Esophagus squamous epithelium (tissue), 5 donors: ENCODE data around the gene FADS3. TPM values are rescaled to one million over a fixed set of nuclear protein-coding genes. Genes with fewer than 3 reads are reported as not detected.
A peak's percentile ranks its signal among the peaks of the same experiment; 100 is the strongest.

Experiments
- DNase-seq: peaks from one replicate; lab custom pipeline; 2025; lab: John Stamatoyannopoulos, UW
- H3K27ac ChIP-seq, 4 donors: fragments of 200-600 bp; sonication (generic); one replicate each; pipeline ENCODE4 v1.5.1; 2016 to 2019; ENCODE audit warnings: mild to moderate bottlenecking in 1 of 4
- H3K27me3 ChIP-seq, 4 donors: fragments of 200-600 bp; sonication (generic); 1 replicate in 3 of 4; 2 replicates in 1 of 4; pipeline versions ENCODE4 v1.5.1 to v1.6.0; 2017 to 2021; ENCODE audit warnings: antibody characterized with exemption in 1 of 4
- H3K36me3 ChIP-seq, 3 donors: fragments of 200-600 bp; sonication (generic); one replicate each; pipeline ENCODE4 v1.5.1; 2016 to 2019
- H3K4me1 ChIP-seq, 3 donors: fragments of 200-600 bp; sonication (generic); one replicate each; pipeline ENCODE4 v1.5.1; 2017 to 2019
- H3K4me3 ChIP-seq, 4 donors: fragments of 200-600 bp; sonication (generic); 1 replicate in 3 of 4; 2 replicates in 1 of 4; pipeline ENCODE4 v1.5.1; 2016 to 2019; ENCODE audit warnings: mild to moderate bottlenecking in 2 of 4, moderate library complexity in 1 of 4
- H3K9me3 ChIP-seq, 3 donors: fragments of 200-600 bp; sonication (generic); one replicate each; pipeline ENCODE4 v1.5.1; 2016 to 2019
- CTCF ChIP-seq, 6 experiments: fragments of 450-650 bp in 4 of 6; fragments of 200-600 bp in 2 of 6; sonication (generic) in 2 of 6; IDR thresholded peaks; one replicate each; pipeline ENCODE4 v1.5.1; 2016 to 2019; ENCODE audit warnings: antibody characterized with exemption in 6 of 6, mild to moderate bottlenecking in 4 of 6, moderate library complexity in 4 of 6
- POLR2A ChIP-seq, 4 donors: fragments of 450-650 bp; IDR thresholded peaks; one replicate each; pipeline ENCODE4 v1.6.1; 2017; ENCODE audit warnings: antibody characterized with exemption in 4 of 4, mild to moderate bottlenecking in 4 of 4, moderate library complexity in 3 of 4
- WGBS, 2 donors: methylation state at CpG; one replicate each; pipeline ENCODE4 v1.1.5; 2018; 5-methylcytosine and 5-hydroxymethylcytosine counted together
- intact Hi-C: fragments of 100-400 bp; cut with DNase I; formaldehyde crosslinking; loops from one replicate; pipeline ENCODE4 v1.15.0; 2022
- total RNA-seq, 4 donors: library from RNA; depleted of rRNA; stranded (reverse); fragments of >200 nt; gene quantifications; one replicate each; pipeline ENCODE4 v1.1.0, GENCODE V29; 2016
- donor health status: DM: yes; HTN: yes; CAD: no.

FADS3 gene
- total RNA-seq, 4 donors from 2014 or later = 6.1 to 16.0 (median 7.1) TPM

- intact Hi-C loops = no loop called here
- no peak overlapping the region for H3K27ac ChIP-seq
- H3K27me3 ChIP-seq = peaks cover 0 to 4% (median 0%) of the 10 kb centered on the region in 4 donors
- peaks cover 4 to 23% (median 6%) of the 10 kb centered on the region in 3 donors for H3K4me1 ChIP-seq
- no peak overlapping the region for H3K4me3 ChIP-seq
- TF ChIP-seq CTCF (IDR thresholded peaks at IDR 0.05) (no peak), POLR2A (IDR thresholded peaks at IDR 0.05) (no peak)
- peaks cover 0 to 24% (median 0%) of the 10 kb centered on the region in 3 donors for H3K36me3 ChIP-seq
- H3K9me3 ChIP-seq = no peaks in the 10 kb centered on the region
- no peak for DNase-seq
- WGBS, 2 donors = 92 to 96% methylated on average over 8 of the region's 8 CpGs
Observed at GRCh38 chr11:61836193-61836592, 55.2 kb downstream of the FADS3 start.

GRCh38 chr11:61834278-61835048, 56.9 kb downstream of the FADS3 start:
- TF ChIP-seq CTCF (IDR thresholded peaks at IDR 0.05) (no peak), POLR2A (IDR thresholded peaks at IDR 0.05) (peak in 1 of 4 donors; percentile 11)
- WGBS, 2 donors = 62 to 63% methylated on average over 3 to 8 of the region's 12 CpGs
- Histone ChIP-seq H3K36me3 (peaks cover 0 to 9% (median 0%) of the 10 kb centered on the region in 3 donors), H3K27ac (peak overlapping the region in 3 of 4 donors; percentile 43 to 78 (median 73)), H3K4me3 (no peak overlapping the region), H3K9me3 (no peaks in the 10 kb centered on the region), H3K4me1 (peaks cover 4 to 40% (median 8%) of the 10 kb centered on the region in 3 donors), H3K27me3 (peaks cover 0 to 9% (median 0%) of the 10 kb centered on the region in 4 donors)
- no peak for DNase-seq
- intact Hi-C loops = no loop called here

GRCh38 chr11:61833926-61834277, 57.4 kb downstream of the FADS3 start:
- 85 to 91% methylated on average over 11 to 12 of the region's 12 CpGs for WGBS, 2 donors
- Histone ChIP-seq H3K9me3 (no peaks in the 10 kb centered on the region), H3K4me3 (no peak overlapping the region), H3K4me1 (peaks cover 7 to 46% (median 10%) of the 10 kb centered on the region in 3 donors), H3K36me3 (peaks cover 0 to 6% (median 0%) of the 10 kb centered on the region in 3 donors), H3K27ac (peak overlapping the region in 3 of 4 donors; percentile 43 to 78 (median 73)), H3K27me3 (peaks cover 0 to 15% (median 1%) of the 10 kb centered on the region in 4 donors)
- no peak for DNase-seq
- intact Hi-C loops = no loop called here
- TF ChIP-seq CTCF (IDR thresholded peaks at IDR 0.05) = no peak
- no peak for TF ChIP-seq POLR2A (IDR thresholded peaks at IDR 0.05)

GRCh38 chr11:61833471-61833870, 57.9 kb downstream of the FADS3 start:
- intact Hi-C loops = no loop called here
- Histone ChIP-seq H3K27ac (no peak overlapping the region), H3K27me3 (peaks cover 0 to 19% (median 3%) of the 10 kb centered on the region in 4 donors), H3K36me3 (peaks cover 0 to 1% (median 0%) of the 10 kb centered on the region in 3 donors), H3K4me1 (peaks cover 11 to 50% (median 14%) of the 10 kb centered on the region in 3 donors), H3K4me3 (no peak overlapping the region), H3K9me3 (no peaks in the 10 kb centered on the region)
- TF ChIP-seq CTCF (IDR thresholded peaks at IDR 0.05) (no peak), POLR2A (IDR thresholded peaks at IDR 0.05) (no peak)
- no peak for DNase-seq
- 75 to 78% methylated on average over 9 to 11 of the region's 11 CpGs for WGBS, 2 donors

GRCh38 chr11:61832754-61833153, 58.6 kb downstream of the FADS3 start:
- Histone ChIP-seq H3K4me3 (no peak overlapping the region), H3K27me3 (peaks cover 0 to 26% (median 3%) of the 10 kb centered on the region in 4 donors), H3K4me1 (peaks cover 17 to 57% (median 20%) of the 10 kb centered on the region in 3 donors), H3K36me3 (no peaks in the 10 kb centered on the region), H3K9me3 (no peaks in the 10 kb centered on the region), H3K27ac (no peak overlapping the region)
- TF ChIP-seq POLR2A (IDR thresholded peaks at IDR 0.05) = no peak
- WGBS, 2 donors = 67% methylated on average over 3 to 5 of the region's 7 CpGs
- intact Hi-C loops = no loop called here
- DNase-seq = no peak
